Stimulated activated CD8-positive, alpha-beta memory T cell treated with anti-CD3 and anti-CD28 coated beads, Interleukin-15, amount 100 ng/mL, for 48 hours (primary cell): ENCODE data around the gene NPY4R2.
"Not testable (repeated sequence)": the region's sequence is repeated elsewhere in the genome, so short reads cannot be mapped to it uniquely, and the experiment has no call there.

Experiments used
- DNase-seq, 2 donors: peaks; one replicate each; pipeline ENCODE4 v3.0.0-alpha.2; 2020; ENCODE audit warnings: low read depth in 2 of 2

Gene NPY4R2

GRCh38 chr10:47932824-47933223 lies 14.4 kb downstream of the NPY4R2 start:
- not testable (repeated sequence) for DNase-seq

DNA sequence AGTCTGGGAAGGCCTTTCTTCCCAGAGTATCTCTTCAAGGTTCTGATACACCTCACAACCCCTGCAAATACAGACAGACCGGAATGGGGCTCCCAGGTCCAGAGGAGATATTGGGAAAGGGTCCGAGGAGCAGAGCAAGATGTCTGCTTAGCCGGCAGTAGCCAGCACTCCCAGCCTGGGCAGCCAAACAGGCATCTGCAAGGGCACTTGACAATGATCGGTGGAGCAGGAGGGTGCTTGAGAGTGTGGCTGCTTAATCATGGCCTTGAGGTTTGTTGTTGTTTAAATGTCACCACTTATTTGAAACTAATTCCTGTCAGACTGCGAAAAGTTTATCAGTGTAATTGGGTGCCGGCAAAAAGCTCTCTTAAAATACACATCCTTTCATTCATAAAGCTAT lies 15.0 kb downstream of the NPY4R2 start:
- DNase-seq = not testable (repeated sequence)

GRCh38 chr10:47936772-47937228 lies 18.3 kb downstream of the NPY4R2 start:
- not testable (repeated sequence) for DNase-seq

- not testable (repeated sequence) for DNase-seq
Measured at GRCh38 chr10:47937634-47938033, 19.2 kb downstream of the NPY4R2 start.

DNA sequence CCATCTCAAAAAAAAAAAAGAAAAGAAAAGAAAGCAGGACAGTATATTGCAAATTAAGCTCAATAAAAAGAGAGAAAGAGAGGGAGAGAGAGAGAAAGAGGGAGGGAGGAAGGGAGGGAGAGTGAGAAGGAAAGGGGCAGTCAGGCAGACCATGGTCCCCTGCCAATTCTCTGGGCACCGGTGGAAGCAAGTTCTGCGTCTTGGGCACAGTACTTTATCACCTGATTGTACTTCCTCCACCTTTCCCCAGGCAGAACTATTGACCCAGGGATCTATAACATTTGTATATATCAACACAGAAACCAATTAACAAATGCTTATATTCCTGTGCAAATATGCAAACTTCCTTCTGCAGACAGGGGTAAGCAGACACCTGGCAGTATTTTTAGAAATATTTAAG lies 22.4 kb downstream of the NPY4R2 start:
- DNase-seq = not testable (repeated sequence)

DNA sequence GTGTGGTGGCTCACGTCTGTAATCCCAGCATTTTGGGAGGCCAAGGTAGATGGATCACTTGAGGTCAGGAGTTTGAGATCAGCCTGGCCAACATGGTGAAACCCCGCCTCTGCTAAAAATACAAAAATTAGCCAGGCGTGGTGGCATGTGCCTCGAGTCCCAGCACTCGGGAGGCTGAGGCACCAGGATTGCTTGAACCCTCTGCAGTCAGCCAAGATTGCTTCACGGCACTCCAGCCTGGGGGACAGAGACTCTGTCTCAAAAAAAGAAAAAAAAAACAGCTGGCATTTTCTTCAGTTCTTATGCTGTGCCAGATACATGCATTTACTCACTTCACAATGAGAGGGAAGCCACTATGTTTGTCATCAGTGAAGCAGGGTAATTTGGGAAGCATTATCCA lies 22.9 kb downstream of the NPY4R2 start:
- not testable (repeated sequence) for DNase-seq

DNA sequence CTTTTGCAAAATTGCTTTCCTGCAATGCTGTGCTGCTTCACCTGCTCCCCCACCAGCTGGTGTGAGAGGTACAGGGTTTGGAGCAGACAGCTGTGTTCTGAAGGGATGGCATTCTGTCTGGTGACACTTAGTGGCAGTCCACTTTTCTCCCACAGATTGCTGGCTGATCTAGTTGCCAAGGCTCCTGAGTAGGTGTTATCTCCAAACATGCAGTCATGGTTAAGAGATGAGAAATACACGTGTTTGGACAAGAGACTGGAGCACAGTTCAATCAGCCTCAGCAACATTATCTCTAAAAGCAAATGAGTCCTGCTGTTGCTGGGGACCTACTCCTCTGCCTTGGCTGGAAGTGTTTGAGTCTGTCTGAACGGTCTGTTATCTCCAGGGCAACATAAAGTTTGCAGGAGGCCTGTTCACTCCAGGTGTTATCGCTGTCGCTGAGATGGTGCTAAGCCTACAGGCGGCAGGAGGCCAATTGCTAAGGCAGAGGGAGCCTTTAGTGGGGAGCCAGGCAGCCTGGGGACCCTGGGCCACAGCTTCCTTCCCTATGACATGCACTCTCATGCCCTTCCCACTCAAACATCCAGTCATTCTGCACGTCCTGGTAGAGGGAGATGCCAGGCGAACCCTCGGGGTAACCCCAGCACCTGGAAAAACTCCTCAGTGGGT lies 24.0 kb downstream of the NPY4R2 start:
- DNase-seq = not testable (repeated sequence)

DNA sequence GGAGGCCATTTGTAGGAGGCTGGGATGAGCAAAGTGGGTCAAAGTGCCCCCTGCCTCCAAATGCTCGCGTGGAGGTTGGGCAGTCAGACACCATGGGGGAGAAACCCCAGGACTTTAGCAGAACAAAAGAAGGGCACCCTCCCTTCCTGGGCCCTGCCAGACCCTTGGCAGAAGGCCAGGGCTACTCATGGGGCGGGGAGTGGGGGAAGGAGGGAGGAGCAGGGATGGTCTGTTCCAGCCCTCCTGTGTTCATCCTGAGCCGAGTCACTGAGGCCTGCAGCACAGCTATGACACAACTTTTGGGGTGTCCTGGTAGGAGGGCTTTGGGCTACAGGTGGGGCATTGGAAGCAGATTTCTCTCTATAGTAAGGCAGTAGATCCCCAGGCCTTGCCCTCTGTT lies 24.9 kb downstream of the NPY4R2 start:
- DNase-seq = not testable (repeated sequence)

DNA sequence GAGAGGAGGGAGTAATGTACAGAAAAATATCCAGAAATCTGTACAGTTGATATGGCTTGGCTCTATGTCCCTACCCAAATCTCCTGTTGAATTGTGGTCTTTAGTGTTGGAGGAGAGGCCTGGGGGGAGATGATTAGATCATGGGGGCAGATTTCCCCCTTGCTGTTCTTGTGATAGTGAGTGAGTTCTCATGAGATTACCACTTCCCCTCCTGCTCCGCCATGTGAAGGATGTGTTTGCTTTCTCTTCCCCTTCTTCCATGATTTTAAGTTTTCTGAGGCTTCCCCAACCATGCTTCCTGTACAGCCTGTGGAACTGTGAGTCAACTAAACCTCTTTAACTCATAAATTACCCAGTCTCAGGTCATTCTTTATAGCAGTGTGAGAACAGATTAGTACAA lies 29.0 kb downstream of the NPY4R2 start:
- not testable (repeated sequence) for DNase-seq

GRCh38 chr10:47957158-47957557 lies 38.7 kb downstream of the NPY4R2 start:
- not testable (repeated sequence) for DNase-seq

DNA sequence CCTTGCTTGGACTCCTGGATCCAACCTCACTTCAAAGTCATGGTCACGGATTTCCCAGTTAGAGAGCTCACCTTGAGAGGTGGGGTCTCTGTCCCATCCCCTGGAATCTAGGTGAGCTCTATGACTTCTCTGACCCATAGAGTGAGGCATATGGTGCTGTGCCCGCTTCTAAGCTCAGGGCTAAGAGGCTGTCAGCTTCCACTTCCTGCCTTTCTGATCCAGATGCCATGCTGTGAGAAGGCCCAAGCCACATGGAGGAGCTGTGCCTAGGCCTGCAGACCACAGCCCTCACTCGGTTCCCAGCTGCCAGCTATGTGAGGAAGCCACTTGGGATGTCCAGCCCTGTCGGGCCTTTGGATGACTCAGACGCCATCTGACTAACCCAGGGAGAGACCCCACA lies 41.2 kb downstream of the NPY4R2 start:
- DNase-seq = not testable (repeated sequence)

- DNase-seq = not testable (repeated sequence)
Measured at GRCh38 chr10:47960699-47961098, 42.2 kb downstream of the NPY4R2 start.

- not testable (repeated sequence) for DNase-seq
Measured at GRCh38 chr10:47962785-47963184, 44.3 kb downstream of the NPY4R2 start.

GRCh38 chr10:47964280-47965063 lies 46.0 kb downstream of the NPY4R2 start:
- not testable (repeated sequence) for DNase-seq

DNA sequence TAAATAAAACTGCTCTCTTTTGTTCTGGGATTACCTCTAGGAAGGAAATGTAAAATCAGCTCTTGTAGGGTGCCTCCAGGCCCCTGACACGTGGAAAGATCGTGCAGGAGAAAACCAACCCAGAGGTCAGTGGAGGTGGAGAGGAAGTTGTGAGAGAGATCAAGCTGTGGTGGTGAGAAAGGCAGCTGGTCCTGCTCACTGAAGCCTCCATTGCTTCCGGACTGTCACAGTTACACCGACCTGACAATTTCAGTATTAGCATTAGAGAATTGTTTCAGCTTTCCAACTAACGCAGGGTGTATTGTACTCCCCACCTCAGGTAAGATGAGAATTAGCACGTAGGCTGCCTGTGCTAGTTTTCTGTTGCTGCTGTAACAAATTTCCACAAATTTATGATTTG lies 50.5 kb downstream of the NPY4R2 start:
- DNase-seq = not testable (repeated sequence)

DNA sequence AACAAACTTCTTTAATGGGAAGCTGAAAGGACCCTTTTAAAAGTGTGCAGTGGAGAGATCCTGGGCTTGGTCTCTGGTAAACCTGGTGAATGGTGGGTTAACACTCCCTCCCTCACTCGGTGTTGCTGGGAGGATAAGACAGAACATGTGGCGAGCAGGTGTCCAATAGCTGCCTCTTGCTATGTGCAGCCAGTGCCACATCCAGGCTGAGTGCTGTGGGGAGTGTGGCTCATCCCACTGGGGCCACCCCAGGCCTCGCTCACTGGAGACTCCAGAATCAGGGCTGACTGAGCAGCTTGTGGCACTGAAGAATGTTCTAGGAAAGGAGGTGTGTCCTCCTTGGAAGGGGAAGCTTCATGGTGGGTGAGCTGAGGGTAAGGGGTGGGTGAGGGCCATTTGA lies 51.6 kb downstream of the NPY4R2 start:
- not testable (repeated sequence) for DNase-seq

DNA sequence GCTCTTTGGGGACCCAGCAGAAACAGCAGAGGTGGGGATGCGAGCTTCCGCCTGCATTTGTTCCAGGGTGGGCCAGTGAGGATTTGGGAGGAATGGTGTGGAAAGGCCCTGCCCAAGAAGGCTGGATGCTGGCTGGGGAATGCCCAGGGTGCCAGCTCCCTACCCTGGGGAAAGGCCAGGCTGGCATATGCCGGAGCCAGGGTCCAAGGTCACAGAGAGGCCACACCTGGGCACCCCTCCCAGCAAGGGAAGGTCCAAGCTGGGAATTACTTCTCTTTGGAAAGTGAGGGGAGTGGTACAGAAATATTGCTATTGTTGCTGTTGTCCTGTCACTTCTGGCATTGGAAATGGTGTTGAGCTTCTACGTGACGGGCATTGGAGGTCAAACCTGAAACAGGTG lies 53.1 kb downstream of the NPY4R2 start:
- not testable (repeated sequence) for DNase-seq

DNA sequence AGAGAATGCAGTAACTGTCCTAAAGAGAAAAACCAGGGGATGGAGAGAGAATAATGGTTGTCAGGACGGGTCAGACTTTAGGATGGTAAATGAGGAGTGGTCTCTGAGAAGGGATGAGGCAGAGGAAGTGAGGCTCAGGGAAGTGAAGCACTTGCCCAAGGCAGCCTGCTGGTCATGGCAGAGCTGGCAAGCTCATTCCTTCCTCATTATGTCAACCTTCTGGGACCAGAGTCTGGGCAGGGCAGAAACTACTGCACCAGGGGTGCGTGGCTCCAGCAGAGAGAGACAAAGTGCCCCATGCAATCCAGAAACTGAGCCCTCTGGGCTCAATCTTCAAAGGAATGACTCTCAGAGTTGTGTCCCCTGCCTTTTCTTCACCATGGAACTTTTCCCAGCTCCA lies 53.6 kb downstream of the NPY4R2 start:
- DNase-seq = not testable (repeated sequence)
